H1 (cell line): ENCODE data around the gene POLR1H. TPM values are rescaled to one million over a fixed set of nuclear protein-coding genes. Genes with fewer than 3 reads are reported as not detected.

Experiments used
- CHD7 ChIP-seq: fragments of 300-600 bp; sonication (generic); IDR thresholded peaks from 2 replicates; pipeline ENCODE4 v1.7.1; 2012; ENCODE audit warnings: low read length, moderate library complexity, mild to moderate bottlenecking, inconsistent platforms; ENCODE audit not compliant: insufficient replicate concordance
- JUN ChIP-seq: IDR thresholded peaks from 2 replicates; pipeline ENCODE4 v1.6.1; 2011; ENCODE audit warnings: low read depth, mild to moderate bottlenecking, improper control_type of control experiment, low read length
- PHF8 ChIP-seq: fragments of 200-600 bp; sonication (generic); conservative IDR thresholded peaks from 2 replicates; pipeline ENCODE4 v1.7.1; 2012; ENCODE audit warnings: low read depth, mild to moderate bottlenecking, inconsistent platforms, low read length, moderate library complexity
- POLR2AphosphoS5 ChIP-seq: IDR thresholded peaks from 2 replicates; pipeline ENCODE4 v1.6.1; 2011; ENCODE audit warnings: low read depth, low read length
- RNF2 ChIP-seq: fragments of 200-900, 300-1000 bp; sonication (generic); IDR thresholded peaks from 2 replicates; pipeline ENCODE4 v1.7.1; 2016; ENCODE audit warnings: borderline replicate concordance, low read depth, mild to moderate bottlenecking, antibody characterized with exemption, low read length; ENCODE audit not compliant: poor library complexity, severe bottlenecking; ENCODE audit errors: missing control alignments
- RXRA ChIP-seq: IDR thresholded peaks from 2 replicates; pipeline ENCODE4 v1.6.1; 2011; ENCODE audit warnings: low read depth, mild to moderate bottlenecking, low read length, moderate library complexity; ENCODE audit not compliant: insufficient read depth
- SRF ChIP-seq: IDR thresholded peaks from 2 replicates; pipeline ENCODE4 v1.6.1; 2011; ENCODE audit warnings: mild to moderate bottlenecking, low read depth, low read length, moderate library complexity
- SUZ12 ChIP-seq: fragments of 200-600 bp; sonication (generic); IDR thresholded peaks from 2 replicates; pipeline ENCODE4 v1.6.1; 2012; ENCODE audit warnings: mild to moderate bottlenecking, inconsistent platforms, low read length, moderate library complexity, mixed read lengths
- TCF12 ChIP-seq: IDR thresholded peaks from 2 replicates; pipeline ENCODE4 v1.6.1; 2011; ENCODE audit warnings: low read depth, mild to moderate bottlenecking, low read length
- USF2 ChIP-seq: IDR thresholded peaks from 2 replicates; pipeline ENCODE4 v1.6.1; 2011; ENCODE audit warnings: low read length, improper control_type of control experiment
- polyA plus RNA-seq, 7 experiments: library from polyadenylated mRNA; depleted of rRNA in 3 of 7; stranded (reverse) in 5 of 7; unstranded in 2 of 7; fragments of >200 nt in 5 of 7; fragments of 200-250 nt in 2 of 7; gene quantifications; 1 replicate in 5 of 7; 2 replicates in 1 of 7; 4 replicates in 1 of 7; pipeline versions ENCODE4 v1.2.1 to v1.2.3, GENCODE V29; 2011 to 2013; ENCODE audit warnings: missing spikeins in 2 of 7, mixed read lengths in 2 of 7
- total RNA-seq: library from RNA; stranded (reverse); fragmentation: NEBNext Ultra II Directional; extraction: Animal tissue kit (Norgen Biotek cat#: 25700); gene quantifications from 2 replicates; pipeline ENCODE4 v1.2.1, GENCODE V29; 2021

Gene POLR1H
- total and polyA plus RNA-seq, 2 of the 8 experiments (the other 6 are each of a cell fraction or from before 2014, with no cell fraction given), result 31.5 to 82.2 TPM

GRCh38 chr6:30111266-30111856 is 50.3 kb downstream of the POLR1H start (continued):
- TF ChIP-seq CHD7 (no peak), POLR2AphosphoS5 (no peak), TCF12 (no peak), SRF (no peak), RNF2 (no peak), SUZ12 (no peak), RXRA (no peak), USF2 (no peak), JUN (no peak), PHF8 (no peak)
